ENCODE results near the gene CFAP45. TPM values are rescaled to one million over a fixed set of nuclear protein-coding genes. Genes with fewer than 3 reads are reported as not detected.

Gene CFAP45
- total RNA-seq, 2 donors from 2014 or later = 0.49 to 0.55 TPM

DNA sequence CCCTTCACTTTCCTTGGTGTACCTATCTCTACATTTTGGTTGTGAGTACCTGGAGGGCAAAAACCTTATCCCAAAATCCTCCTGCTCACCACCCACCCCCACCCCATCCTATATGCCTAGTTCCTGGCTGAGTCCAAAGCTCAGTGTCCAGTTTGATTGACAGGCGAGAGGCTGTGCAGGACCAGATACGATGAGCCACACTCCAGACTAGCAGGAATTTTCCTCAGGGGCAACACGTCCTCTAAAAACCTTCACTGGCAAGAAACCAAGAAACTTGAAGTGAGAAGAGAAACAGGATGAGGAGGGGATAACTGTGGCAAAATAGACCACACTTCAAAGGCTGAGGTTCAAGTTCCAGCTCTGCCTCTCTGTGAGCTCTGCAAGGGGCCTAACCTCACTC, 74.4 kb downstream of the CFAP45 start:
- Histone ChIP-seq H3K4me3 (ENCODE audit: low read length) (no peak overlapping the region), H3K27me3 (ENCODE audit: control insufficient read depth, insufficient read depth, low read length, poor library complexity, severe bottlenecking) (peaks cover 61% of the 10 kb centered on the region), H3K9me3 (ENCODE audit: control insufficient read depth, low read length) (no peaks in the 10 kb centered on the region), H3K36me3 (ENCODE audit: control insufficient read depth, insufficient read depth, low read length) (no peaks in the 10 kb centered on the region), H3K4me1 (ENCODE audit: control insufficient read depth, insufficient read depth, low read length) (peaks cover 3% of the 10 kb centered on the region), H3K27ac (ENCODE audit: low read depth, low read length) (no peak overlapping the region), H3K9ac (ENCODE audit: extremely low read depth, low read length, poor library complexity, severe bottlenecking) (no peak overlapping the region)
- H3K36me3 Mint-ChIP-seq (ENCODE audit: low read depth) = no peaks in the 10 kb centered on the region
- WGBS, 2 experiments (ENCODE audit: insufficient coverage in 1 of 2, insufficient read length in 1 of 2) = 90 to 100% methylated on average over 2 to 3 of the region's 3 CpGs
- H3K4me1 Mint-ChIP-seq = peaks cover 42% of the 10 kb centered on the region
- no peak for DNase-seq
- no peak overlapping the region for H3K4me3 Mint-ChIP-seq
- no peaks in the 10 kb centered on the region for H3K9me3 Mint-ChIP-seq
- H3K27me3 Mint-ChIP-seq (ENCODE audit: insufficient read depth) = peaks cover 82% of the 10 kb centered on the region
- TF ChIP-seq, protein P1, sequence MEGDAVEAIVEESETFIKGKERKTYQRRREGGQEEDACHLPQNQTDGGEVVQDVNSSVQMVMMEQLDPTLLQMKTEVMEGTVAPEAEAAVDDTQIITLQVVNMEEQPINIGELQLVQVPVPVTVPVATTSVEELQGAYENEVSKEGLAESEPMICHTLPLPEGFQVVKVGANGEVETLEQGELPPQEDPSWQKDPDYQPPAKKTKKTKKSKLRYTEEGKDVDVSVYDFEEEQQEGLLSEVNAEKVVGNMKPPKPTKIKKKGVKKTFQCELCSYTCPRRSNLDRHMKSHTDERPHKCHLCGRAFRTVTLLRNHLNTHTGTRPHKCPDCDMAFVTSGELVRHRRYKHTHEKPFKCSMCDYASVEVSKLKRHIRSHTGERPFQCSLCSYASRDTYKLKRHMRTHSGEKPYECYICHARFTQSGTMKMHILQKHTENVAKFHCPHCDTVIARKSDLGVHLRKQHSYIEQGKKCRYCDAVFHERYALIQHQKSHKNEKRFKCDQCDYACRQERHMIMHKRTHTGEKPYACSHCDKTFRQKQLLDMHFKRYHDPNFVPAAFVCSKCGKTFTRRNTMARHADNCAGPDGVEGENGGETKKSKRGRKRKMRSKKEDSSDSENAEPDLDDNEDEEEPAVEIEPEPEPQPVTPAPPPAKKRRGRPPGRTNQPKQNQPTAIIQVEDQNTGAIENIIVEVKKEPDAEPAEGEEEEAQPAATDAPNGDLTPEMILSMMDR (conservative IDR thresholded peaks at IDR 0.05) = no peak
- H3K27ac Mint-ChIP-seq = no peak overlapping the region

DNA sequence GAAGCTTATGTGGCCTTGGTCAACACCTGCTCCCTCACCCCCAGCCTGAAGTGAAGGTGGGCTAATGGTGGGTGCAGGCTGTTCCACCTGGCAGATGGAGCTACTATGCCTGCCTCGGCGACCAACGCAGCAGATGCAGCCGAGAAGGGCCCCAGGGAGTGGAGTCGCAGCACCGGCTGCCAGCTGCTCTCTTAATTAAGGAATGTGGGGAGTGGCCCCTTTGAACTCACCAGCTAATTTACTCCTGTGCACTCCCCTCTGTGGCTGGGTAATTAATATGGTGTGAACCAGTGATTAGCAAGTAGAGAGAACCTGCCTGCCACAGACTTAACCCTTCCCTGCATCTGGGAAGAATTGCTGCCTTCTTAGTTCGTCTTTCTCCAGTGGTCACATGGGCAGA, 76.6 kb downstream of the CFAP45 start:
- H3K4me3 Mint-ChIP-seq = no peak overlapping the region
- no peaks in the 10 kb centered on the region for H3K9me3 Mint-ChIP-seq
- DNase-seq = peak; percentile 69

More for the DNA sequence above, 76.6 kb downstream of the CFAP45 start:
- peaks cover 3% of the 10 kb centered on the region for H3K4me1 ChIP-seq (ENCODE audit: control insufficient read depth, insufficient read depth, low read length)
- no peak overlapping the region for H3K27ac ChIP-seq (ENCODE audit: low read depth, low read length)
- WGBS, 2 experiments (ENCODE audit: insufficient coverage in 1 of 2, insufficient read length in 1 of 2) = 41% methylated on average over 7 of the region's 7 CpGs; no CpG with 5 or more reads in 1 of the 2 experiments
- Mint-ChIP-seq H3K4me1 (peaks cover 36% of the 10 kb centered on the region), H3K36me3 (ENCODE audit: low read depth) (no peaks in the 10 kb centered on the region), H3K27me3 (ENCODE audit: insufficient read depth) (peaks cover 74% of the 10 kb centered on the region), H3K27ac (no peak overlapping the region)
- no peaks in the 10 kb centered on the region for H3K9me3 ChIP-seq (ENCODE audit: control insufficient read depth, low read length)
- H3K9ac ChIP-seq (ENCODE audit: extremely low read depth, low read length, poor library complexity, severe bottlenecking) = no peak overlapping the region
- TF ChIP-seq, protein P1 (conservative IDR thresholded peaks at IDR 0.05) = no peak
- no peaks in the 10 kb centered on the region for H3K36me3 ChIP-seq (ENCODE audit: control insufficient read depth, insufficient read depth, low read length)
- no peak overlapping the region for H3K4me3 ChIP-seq (ENCODE audit: low read length)
- peaks cover 46% of the 10 kb centered on the region for H3K27me3 ChIP-seq (ENCODE audit: control insufficient read depth, insufficient read depth, low read length, poor library complexity, severe bottlenecking)

Small RNAs within 50 kb of the gene (microRNA-seq; reads per million reads assigned to microRNA genes)
- not detected for gene MIR4259 (ENCODE audit: borderline microRNAs expressed)

Other genes with a start within 250 kb of the CFAP45 start
- 1 to 10 TPM in 1 of 2 donors, not detected in 1; 1.2 TPM for gene CRP, start 185.6 kb downstream of the CFAP45 start, total RNA-seq
- 10 to 100 TPM; 28.8 to 32.3 TPM for gene DUSP23, start 119.2 kb downstream of the CFAP45 start, total RNA-seq
- gene FCRL6, start 97.8 kb downstream of the CFAP45 start, total RNA-seq = not detected
- gene SLAMF8, start 73.3 kb downstream of the CFAP45 start, total RNA-seq = not detected
- gene VSIG8, start 37.5 kb downstream of the CFAP45 start, total RNA-seq = not detected
- gene TAGLN2, start 25.3 kb upstream of the CFAP45 start, total RNA-seq = 100 to 1,000 TPM; 136 to 221 TPM
- 1 to 10 TPM; 7.5 to 9.2 TPM for gene IGSF9, start 45.4 kb upstream of the CFAP45 start, total RNA-seq
- not detected for gene SLAMF9, start 54.1 kb upstream of the CFAP45 start, total RNA-seq
- 1 to 10 TPM; 4.6 to 5.2 TPM for gene PIGM, start 131.8 kb upstream of the CFAP45 start, total RNA-seq
- under 1 TPM in 1 of 2 donors, not detected in 1; 0.26 TPM for gene KCNJ10, start 170.0 kb upstream of the CFAP45 start, total RNA-seq
- not detected for gene KCNJ9, start 181.4 kb upstream of the CFAP45 start, total RNA-seq
- gene IGSF8, start 198.5 kb upstream of the CFAP45 start, total RNA-seq = 10 to 100 TPM; 34.5 to 35.9 TPM
- gene ATP1A2, start 215.6 kb upstream of the CFAP45 start, total RNA-seq = 1 to 10 TPM; 3.0 to 3.2 TPM

Measured in endodermal cell (in vitro differentiated cells).